Trophoblast cell (in vitro differentiated cells and primary cell): ENCODE data around the gene RAMACL.

Experiments
- DNase-seq, 2 donors: peaks; one replicate each; pipeline ENCODE4 v3.0.0-alpha.2; 2016
- H2AFZ ChIP-seq: 2 replicates; pipeline ENCODE4 v1.6.1; 2013; ENCODE audit warnings: low read length, moderate library complexity, mild to moderate bottlenecking; ENCODE audit not compliant: insufficient read depth, poor library complexity
- H2AK5ac ChIP-seq: 2 replicates; pipeline ENCODE4 v1.6.1; 2013; ENCODE audit warnings: mild to moderate bottlenecking, low read length
- H2BK120ac ChIP-seq: 2 replicates; pipeline ENCODE4 v1.6.1; 2013; ENCODE audit warnings: low read length, mild to moderate bottlenecking, moderate library complexity; ENCODE audit not compliant: insufficient read depth, poor library complexity
- H2BK12ac ChIP-seq: 2 replicates; pipeline ENCODE4 v1.6.1; 2013; ENCODE audit warnings: mild to moderate bottlenecking, low read length, moderate library complexity
- H2BK5ac ChIP-seq: 2 replicates; pipeline ENCODE4 v1.6.1; 2013; ENCODE audit warnings: low read length, low read depth, moderate library complexity, mild to moderate bottlenecking; ENCODE audit not compliant: poor library complexity
- H3K14ac ChIP-seq: 2 replicates; pipeline ENCODE4 v1.6.1; 2013; ENCODE audit warnings: mild to moderate bottlenecking, low read length
- H3K18ac ChIP-seq: 2 replicates; pipeline ENCODE4 v1.6.1; 2013; ENCODE audit warnings: mild to moderate bottlenecking, low read length
- H3K23ac ChIP-seq: 2 replicates; pipeline ENCODE4 v1.6.1; 2013; ENCODE audit warnings: low read length
- H3K27ac ChIP-seq: 2 replicates; pipeline ENCODE4 v1.5.1; 2013; ENCODE audit warnings: low read depth, mild to moderate bottlenecking, inconsistent platforms, low read length, moderate library complexity
- H3K27me3 ChIP-seq: 2 replicates; pipeline ENCODE4 v1.6.1; 2013; ENCODE audit warnings: inconsistent platforms, mild to moderate bottlenecking, low read length, moderate library complexity; ENCODE audit not compliant: insufficient read depth
- H3K36me3 ChIP-seq, 2 experiments: 1 replicate in 1 of 2; 2 replicates in 1 of 2; pipeline ENCODE4 v1.6.1; 2013; ENCODE audit warnings: low read length in 2 of 2, mild to moderate bottlenecking in 2 of 2, moderate library complexity in 1 of 2; ENCODE audit not compliant: insufficient read depth in 2 of 2, control insufficient read depth in 1 of 2
- H3K4ac ChIP-seq: 2 replicates; pipeline ENCODE4 v1.6.1; 2013; ENCODE audit warnings: low read depth, mild to moderate bottlenecking, low read length, moderate library complexity
- H3K4me1 ChIP-seq, 2 experiments: 1 replicate in 1 of 2; 2 replicates in 1 of 2; pipeline ENCODE4 v1.6.1; 2013; ENCODE audit warnings: low read length in 2 of 2, mild to moderate bottlenecking in 2 of 2, moderate library complexity in 1 of 2; ENCODE audit not compliant: insufficient read depth in 2 of 2, control insufficient read depth in 1 of 2
- H3K4me2 ChIP-seq: 2 replicates; pipeline ENCODE4 v1.6.1; 2013; ENCODE audit warnings: inconsistent platforms, mild to moderate bottlenecking, low read length, moderate library complexity
- H3K4me3 ChIP-seq: 2 replicates; pipeline ENCODE4 v1.5.1; 2013; ENCODE audit warnings: mild to moderate bottlenecking, low read depth, low read length, inconsistent platforms
- H3K79me1 ChIP-seq: one replicate; pipeline ENCODE4 v1.6.1; 2013; ENCODE audit warnings: low read length
- H3K79me2 ChIP-seq: 2 replicates; pipeline ENCODE4 v1.6.1; 2013; ENCODE audit warnings: low read length, mild to moderate bottlenecking; ENCODE audit not compliant: control insufficient read depth, insufficient read depth, poor library complexity
- H3K9ac ChIP-seq: 2 replicates; pipeline ENCODE4 v1.6.1; 2013; ENCODE audit warnings: mild to moderate bottlenecking, low read length
- H3K9me3 ChIP-seq: 2 replicates; pipeline ENCODE4 v1.6.1; 2013; ENCODE audit warnings: low read depth, mild to moderate bottlenecking, control low read depth, inconsistent platforms, low read length; ENCODE audit not compliant: insufficient read depth
- H4K12ac ChIP-seq: 2 replicates; pipeline ENCODE4 v1.6.1; 2013; ENCODE audit warnings: low read depth, mild to moderate bottlenecking, low read length, moderate library complexity
- H4K8ac ChIP-seq: 2 replicates; pipeline ENCODE4 v1.6.1; 2013; ENCODE audit warnings: low read depth, mild to moderate bottlenecking, low read length, moderate library complexity
- H4K91ac ChIP-seq: one replicate; pipeline ENCODE4 v1.6.1; 2013; ENCODE audit warnings: low read depth, mild to moderate bottlenecking, low read length, moderate library complexity
- WGBS: extraction: QIAGEN DNeasy Blood & Tissue Kit; methylation state at CpG from one replicate; pipeline ENCODE4 v1.1.7; 2013; ENCODE audit warnings: missing lambda C conversion rate; ENCODE audit not compliant: insufficient read length, insufficient coverage; ENCODE audit errors: extremely low coverage; 5-methylcytosine and 5-hydroxymethylcytosine counted together

RAMACL gene

GRCh38 chr6:166601956-166602355 lies 15.5 kb upstream of the RAMACL start:
- H3K79me2 ChIP-seq = no peaks in the 10 kb centered on the region

GRCh38 chr6:166600931-166601330 lies 14.5 kb upstream of the RAMACL start:
- no peak overlapping the region for H3K27ac ChIP-seq
- H4K12ac ChIP-seq = no peak overlapping the region
- H3K14ac ChIP-seq = no peak overlapping the region
- H3K4me1 ChIP-seq = peaks cover 2 to 4% of the 10 kb centered on the region in 2 experiments
- DNase-seq = no peak
- H2BK120ac ChIP-seq = no peak overlapping the region
- H3K4me2 ChIP-seq = no peak overlapping the region
- H3K23ac ChIP-seq = no peak overlapping the region
- H2AK5ac ChIP-seq = no peak overlapping the region
- H3K9me3 ChIP-seq = peaks cover 4% of the 10 kb centered on the region
- no peaks in the 10 kb centered on the region for H3K79me2 ChIP-seq
- peaks cover 2% of the 10 kb centered on the region for H3K79me1 ChIP-seq
- no peak overlapping the region for H3K18ac ChIP-seq
- no CpG with 5 or more reads among the region's 2 CpGs for WGBS
- no peak overlapping the region for H3K4ac ChIP-seq
- no peak overlapping the region for H3K9ac ChIP-seq
- H2BK5ac ChIP-seq = no peak overlapping the region
- H3K4me3 ChIP-seq = no peak overlapping the region
- no peak overlapping the region for H2AFZ ChIP-seq
- no peaks in the 10 kb centered on the region for H3K27me3 ChIP-seq
- H2BK12ac ChIP-seq = no peak overlapping the region
- no peaks in the 10 kb centered on the region for H3K36me3 ChIP-seq
- H4K8ac ChIP-seq = no peak overlapping the region
- no peak overlapping the region for H4K91ac ChIP-seq

More at GRCh38 chr6:166601956-166602355, 15.5 kb upstream of the RAMACL start:
- no CpG with 5 or more reads among the region's 10 CpGs for WGBS
- Histone ChIP-seq H3K4me1 (peaks cover 2 to 4% of the 10 kb centered on the region in 2 experiments), H4K12ac (no peak overlapping the region), H3K4ac (no peak overlapping the region), H3K36me3 (no peaks in the 10 kb centered on the region), H3K9ac (no peak overlapping the region), H4K91ac (no peak overlapping the region), H4K8ac (no peak overlapping the region), H3K9me3 (peaks cover 4% of the 10 kb centered on the region), H3K14ac (no peak overlapping the region), H2BK5ac (no peak overlapping the region), H3K27ac (no peak overlapping the region), H3K4me2 (no peak overlapping the region), H2AFZ (no peak overlapping the region), H3K4me3 (peak overlapping the region; percentile 51), H3K79me1 (peaks cover 2% of the 10 kb centered on the region), H2AK5ac (no peak overlapping the region), H2BK12ac (no peak overlapping the region), H3K23ac (no peak overlapping the region), H2BK120ac (no peak overlapping the region), H3K27me3 (no peaks in the 10 kb centered on the region), H3K18ac (no peak overlapping the region)
- no peak for DNase-seq

- H3K27me3 ChIP-seq = no peaks in the 10 kb centered on the region
- H4K8ac ChIP-seq = no peak overlapping the region
- no peak overlapping the region for H4K12ac ChIP-seq
- no peaks in the 10 kb centered on the region for H3K79me2 ChIP-seq
- DNase-seq = no peak
- no peak overlapping the region for H3K27ac ChIP-seq
- H2BK120ac ChIP-seq = no peak overlapping the region
- H2BK12ac ChIP-seq = no peak overlapping the region
- no peak overlapping the region for H4K91ac ChIP-seq
- H3K14ac ChIP-seq = no peak overlapping the region
- no peaks in the 10 kb centered on the region for H3K36me3 ChIP-seq
- H2AFZ ChIP-seq = no peak overlapping the region
- no peak overlapping the region for H3K18ac ChIP-seq
- no peak overlapping the region for H3K23ac ChIP-seq
- H3K4me3 ChIP-seq = no peak overlapping the region
- H3K4ac ChIP-seq = no peak overlapping the region
- H3K4me2 ChIP-seq = no peak overlapping the region
- H3K79me1 ChIP-seq = peaks cover 2% of the 10 kb centered on the region
- no peak overlapping the region for H2BK5ac ChIP-seq
- H3K9me3 ChIP-seq = peaks cover 4% of the 10 kb centered on the region
- no CpG with 5 or more reads among the region's 5 CpGs for WGBS
- H3K9ac ChIP-seq = no peak overlapping the region
- H2AK5ac ChIP-seq = no peak overlapping the region
- peaks cover 2 to 8% of the 10 kb centered on the region in 2 experiments for H3K4me1 ChIP-seq
Observed at GRCh38 chr6:166599205-166599604, 12.7 kb upstream of the RAMACL start.

GRCh38 chr6:166598441-166599138 lies 12.1 kb upstream of the RAMACL start:
- Histone ChIP-seq H4K12ac (no peak overlapping the region), H3K4me3 (no peak overlapping the region), H3K14ac (no peak overlapping the region), H3K4ac (no peak overlapping the region), H2AFZ (peak overlapping the region; percentile 6), H3K9ac (no peak overlapping the region), H3K9me3 (peaks cover 4% of the 10 kb centered on the region), H4K91ac (peak overlapping the region; percentile 11), H2AK5ac (no peak overlapping the region), H3K27ac (peak overlapping the region; percentile 35), H3K36me3 (no peaks in the 10 kb centered on the region), H3K79me1 (peaks cover 2% of the 10 kb centered on the region), H3K4me2 (no peak overlapping the region), H3K27me3 (no peaks in the 10 kb centered on the region), H3K23ac (no peak overlapping the region), H4K8ac (peak overlapping the region; percentile 1), H2BK120ac (no peak overlapping the region), H3K4me1 (peaks cover 2 to 8% of the 10 kb centered on the region in 2 experiments), H3K79me2 (no peaks in the 10 kb centered on the region), H2BK12ac (no peak overlapping the region), H2BK5ac (peak overlapping the region; percentile 10), H3K18ac (no peak overlapping the region)
- WGBS = no CpG with 5 or more reads among the region's 11 CpGs
- peak; percentile 73 to 87 for DNase-seq
